B cell (primary cell): ENCODE measurements around the gene GINS3. TPM values are rescaled to one million over a fixed set of nuclear protein-coding genes. Genes with fewer than 3 reads are reported as not detected.
A peak's percentile ranks its signal among the peaks of the same experiment; 100 is the strongest.

Source experiments
- ATAC-seq: fragments of 200-7000 bp; cut with Tn5 transposase; one replicate; pipeline ENCODE4 v1.10.0; 2021; ENCODE audit warnings: low read depth, mild to moderate bottlenecking, moderate number of reproducible peaks, moderate library complexity
- CTCF ChIA-PET: fragments of 350-600 bp; sonication (Branson Sonifier 250); formaldehyde crosslinking; loops from one replicate; lab custom pipeline; 2021; ENCODE audit warnings: antibody characterized with exemption, inconsistent platforms; lab: Charles Lee
- POLR2A ChIA-PET: fragments of 350-600 bp; sonication (Branson Sonifier 250); formaldehyde crosslinking; loops from one replicate; lab custom pipeline; 2021; ENCODE audit warnings: antibody characterized with exemption; lab: Charles Lee
- DNase-seq: peaks from one replicate; pipeline ENCODE4 v3.0.0; 2013
- H2AFZ ChIP-seq: 2 replicates; pipeline ENCODE4 v1.6.1; 2012; ENCODE audit warnings: mild to moderate bottlenecking, low read depth, low read length; ENCODE audit not compliant: insufficient read depth, poor library complexity, severe bottlenecking
- H3K27ac ChIP-seq, 2 donors: 1 replicate in 1 of 2; 2 replicates in 1 of 2; pipeline ENCODE4 v1.5.1; 2012 to 2013; ENCODE audit warnings: low read length in 2 of 2, mild to moderate bottlenecking in 2 of 2, moderate library complexity in 1 of 2
- H3K27me3 ChIP-seq, 4 experiments: fragments of 200-600 bp in 1 of 4; sonication (generic) in 1 of 4; replicated peaks in 1 of 4; 1 replicate in 2 of 4; 2 replicates in 2 of 4; pipeline versions ENCODE4 v1.6.1 to v1.7.0; 2013 to 2016; ENCODE audit warnings: low read length in 3 of 4, mild to moderate bottlenecking in 2 of 4, mixed read lengths in 1 of 4, moderate library complexity in 1 of 4; ENCODE audit not compliant: insufficient read depth in 4 of 4, control insufficient read depth in 3 of 4; ENCODE audit errors: control extremely low read depth in 1 of 4
- H3K36me3 ChIP-seq, 2 experiments: replicated peaks in 1 of 2; 1 replicate in 1 of 2; 2 replicates in 1 of 2; pipeline versions ENCODE4 v1.6.1 to v1.7.1; 2013; ENCODE audit warnings: low read length in 1 of 2; ENCODE audit not compliant: insufficient read depth in 2 of 2, control insufficient read depth in 1 of 2; ENCODE audit errors: control extremely low read depth in 1 of 2, extremely low read depth in 1 of 2
- H3K4me1 ChIP-seq, 2 donors: fragments of 200-600 bp in 1 of 2; sonication (generic) in 1 of 2; 1 replicate in 1 of 2; 2 replicates in 1 of 2; pipeline versions ENCODE4 v1.5.1 to v1.6.1; 2013 to 2017; ENCODE audit warnings: low read length in 2 of 2; ENCODE audit not compliant: control insufficient read depth in 2 of 2, insufficient read depth in 2 of 2
- H3K4me2 ChIP-seq: replicated peaks from 2 replicates; pipeline ENCODE3; 2012; ENCODE audit warnings: mild to moderate bottlenecking, low read depth, low read length; ENCODE audit not compliant: poor library complexity, severe bottlenecking
- H3K4me3 ChIP-seq, 5 experiments: fragments of 200-600 bp in 1 of 5; sonication (generic) in 1 of 5; 1 replicate in 3 of 5; 2 replicates in 2 of 5; pipeline versions ENCODE4 v1.5.1 to v1.7.0; 2011 to 2016; ENCODE audit warnings: low read length in 4 of 5, mild to moderate bottlenecking in 4 of 5, low read depth in 2 of 5, control low read depth in 1 of 5, moderate library complexity in 1 of 5; ENCODE audit not compliant: insufficient read depth in 1 of 5; ENCODE audit errors: control extremely low read depth in 1 of 5, extremely low read depth in 1 of 5
- H3K79me2 ChIP-seq: fragments of 200-600 bp; sonication (generic); one replicate; pipeline ENCODE4 v1.6.0; 2016; ENCODE audit warnings: low read length; ENCODE audit not compliant: control insufficient read depth, insufficient read depth
- H3K9ac ChIP-seq: fragments of 200-600 bp; sonication (generic); 2 replicates; pipeline ENCODE4 v1.6.1; 2017; ENCODE audit warnings: mild to moderate bottlenecking, low read length, moderate library complexity
- H3K9me3 ChIP-seq, 3 donors: one replicate each; pipeline versions ENCODE4 v1.6.1 to v1.7.1; 2013; ENCODE audit warnings: low read length in 2 of 3; ENCODE audit not compliant: control insufficient read depth in 2 of 3, insufficient read depth in 1 of 3; ENCODE audit errors: control extremely low read depth in 1 of 3
- H4K20me1 ChIP-seq: 2 replicates; pipeline ENCODE4 v1.6.0; 2012; ENCODE audit warnings: mild to moderate bottlenecking, low read length; ENCODE audit not compliant: insufficient read depth, control insufficient read depth, poor library complexity, severe bottlenecking
- H3K27ac Mint-ChIP-seq: one replicate; pipeline ENCODE4 v1.8.0; 2021; ENCODE audit warnings: mixed read lengths
- H3K27me3 Mint-ChIP-seq: one replicate; pipeline ENCODE4 v1.8.0; 2021; ENCODE audit warnings: mixed read lengths
- H3K4me1 Mint-ChIP-seq: one replicate; pipeline ENCODE4 v1.8.0; 2021; ENCODE audit warnings: mixed read lengths
- H3K4me3 Mint-ChIP-seq: one replicate; pipeline ENCODE4 v1.8.0; 2021; ENCODE audit warnings: mixed read lengths
- H3K9me3 Mint-ChIP-seq: one replicate; pipeline ENCODE4 v1.8.0; 2022; ENCODE audit warnings: mixed read lengths; ENCODE audit not compliant: insufficient read depth
- CTCF ChIP-seq: fragments of 200-600 bp; IDR thresholded peaks from one replicate; pipeline ENCODE4 v1.8.0; 2022; ENCODE audit warnings: antibody characterized with exemption, mild to moderate bottlenecking
- EZH2 ChIP-seq: IDR thresholded peaks from 2 replicates; pipeline ENCODE4 v1.6.1; 2012; ENCODE audit warnings: borderline replicate concordance, low read depth, mild to moderate bottlenecking, moderate library complexity, low read length; ENCODE audit not compliant: insufficient read depth, poor library complexity, severe bottlenecking
- WGBS: methylation state at CpG from one replicate; pipeline ENCODE4 v1.1.5; 2013; ENCODE audit warnings: missing lambda C conversion rate; ENCODE audit not compliant: insufficient coverage; 5-methylcytosine and 5-hydroxymethylcytosine counted together
- intact Hi-C: fragments of 100-400 bp; cut with micrococcal nuclease; formaldehyde crosslinking; loops from one replicate; pipeline ENCODE4 v1.10.0; 2022
- polyA plus RNA-seq: library from polyadenylated mRNA; depleted of rRNA; stranded (reverse); fragments of >200 nt; gene quantifications from 2 replicates; pipeline ENCODE4 v1.2.3, GENCODE V29; 2012
- total RNA-seq, 2 donors: library from RNA; stranded (reverse); fragments of 120-200 nt in 1 of 2; gene quantifications; 1 replicate in 1 of 2; 2 replicates in 1 of 2; pipeline versions ENCODE4 v1.2.3 to v1.2.4, GENCODE V29; 2013 to 2022

GINS3 gene
- total and polyA plus RNA-seq, 2 donors (not counting 1 experiment from before 2014, with no cell fraction given), result 1.1 to 2.3 TPM

- Mint-ChIP-seq H3K4me3 (no peak overlapping the region), H3K27me3 (peaks cover 4% of the 10 kb centered on the region), H3K4me1 (peaks cover 38% of the 10 kb centered on the region), H3K27ac (no peak overlapping the region), H3K9me3 (no peaks in the 10 kb centered on the region)
- CTCF ChIA-PET, result no interaction called here
- no peak overlapping the region for H3K4me2 ChIP-seq
- WGBS, result 87% methylated on average over 3 of the region's 7 CpGs
- H3K9ac ChIP-seq, result no peak overlapping the region
- H3K36me3 ChIP-seq, result no peaks in the 10 kb centered on the region
- peak overlapping the region; percentile 34 to 43 for H3K27ac ChIP-seq
- H3K9me3 ChIP-seq, result peaks cover 0 to 4% (median 0%) of the 10 kb centered on the region in 3 donors
- H4K20me1 ChIP-seq, result no peaks in the 10 kb centered on the region
- no peak overlapping the region for H3K4me3 ChIP-seq
- no peak for TF ChIP-seq CTCF
- no peak for TF ChIP-seq EZH2
- no peak for DNase-seq
- intact Hi-C loops, result no loop called here
- no peaks in the 10 kb centered on the region for H3K27me3 ChIP-seq
- no peak overlapping the region for H2AFZ ChIP-seq
- H3K4me1 ChIP-seq, result peaks cover 0 to 37% of the 10 kb centered on the region in 2 donors
- POLR2A ChIA-PET, result no interaction called here
- ATAC-seq, result no peak
- no peaks in the 10 kb centered on the region for H3K79me2 ChIP-seq
These were observed 25.8 kb downstream of the GINS3 start for GRCh38 chr16:58418026-58418425.

- no peak for DNase-seq
- POLR2A ChIA-PET, result no interaction called here
- H3K27me3 ChIP-seq, result no peaks in the 10 kb centered on the region
- H3K27ac Mint-ChIP-seq, result peak overlapping the region; percentile 11
- H3K4me2 ChIP-seq, result no peak overlapping the region
- H3K9me3 Mint-ChIP-seq, result no peaks in the 10 kb centered on the region
- peaks cover 4% of the 10 kb centered on the region for H3K27me3 Mint-ChIP-seq
- no peak overlapping the region for H3K4me3 ChIP-seq
- H3K4me3 Mint-ChIP-seq, result peak overlapping the region; percentile 48
- CTCF ChIA-PET, result no interaction called here
- H3K4me1 Mint-ChIP-seq, result peaks cover 33% of the 10 kb centered on the region
- 76% methylated on average over 4 of the region's 4 CpGs for WGBS
- no peak overlapping the region for H3K9ac ChIP-seq
- TF ChIP-seq CTCF (no peak), EZH2 (no peak)
- no peak overlapping the region for H2AFZ ChIP-seq
- H3K27ac ChIP-seq, result peak overlapping the region; percentile 43 to 55
- peaks cover 0 to 34% of the 10 kb centered on the region in 2 donors for H3K4me1 ChIP-seq
- intact Hi-C loops, result no loop called here
- no peak for ATAC-seq
- H4K20me1 ChIP-seq, result no peaks in the 10 kb centered on the region
- no peaks in the 10 kb centered on the region for H3K36me3 ChIP-seq
- H3K79me2 ChIP-seq, result no peaks in the 10 kb centered on the region
- peaks cover 0 to 4% (median 0%) of the 10 kb centered on the region in 3 donors for H3K9me3 ChIP-seq
These were observed 26.3 kb downstream of the GINS3 start for GRCh38 chr16:58418601-58419000.
